NCI-H526 treated with DMSO at 0.1 percent for 48 hours (cell line): ENCODE measurements around the gene ZMAT5.

Experiments
- DNase-seq: peaks from one replicate; lab custom pipeline; 2025; lab: John Stamatoyannopoulos, UW

ZMAT5 gene

GRCh38 chr22:29753808-29754657 is 12.8 kb downstream of the ZMAT5 start:
- DNase-seq = no peak

GRCh38 chr22:29751669-29752068 is 15.1 kb downstream of the ZMAT5 start:
- no peak for DNase-seq

- DNase-seq = no peak
These were observed 16.0 kb downstream of the ZMAT5 start for GRCh38 chr22:29750559-29751538.

GRCh38 chr22:29750029-29750428 is 16.8 kb downstream of the ZMAT5 start:
- DNase-seq = no peak

GRCh38 chr22:29748248-29748893 is 18.4 kb downstream of the ZMAT5 start:
- DNase-seq = no peak

GRCh38 chr22:29747832-29748231 is 19.0 kb downstream of the ZMAT5 start:
- DNase-seq = no peak

GRCh38 chr22:29744902-29745301 is 21.9 kb downstream of the ZMAT5 start:
- no peak for DNase-seq

- DNase-seq = no peak
These were observed 24.5 kb downstream of the ZMAT5 start for GRCh38 chr22:29742326-29742725.

- DNase-seq = no peak
These were observed 24.9 kb downstream of the ZMAT5 start for GRCh38 chr22:29741926-29742325.

GRCh38 chr22:29740216-29740615 is 26.6 kb downstream of the ZMAT5 start:
- no peak for DNase-seq

GRCh38 chr22:29739346-29739875 is 27.4 kb downstream of the ZMAT5 start:
- no peak for DNase-seq

GRCh38 chr22:29738118-29738815 is 28.5 kb downstream of the ZMAT5 start:
- DNase-seq = no peak

- no peak for DNase-seq
These were observed 29.3 kb downstream of the ZMAT5 start for GRCh38 chr22:29737251-29738117.

- DNase-seq = no peak
These were observed 31.4 kb downstream of the ZMAT5 start for GRCh38 chr22:29735416-29735815.

- no peak for DNase-seq
These were observed 32.0 kb downstream of the ZMAT5 start for GRCh38 chr22:29734838-29735237.

- no peak for DNase-seq
These were observed 32.4 kb downstream of the ZMAT5 start for GRCh38 chr22:29734406-29734805.

GRCh38 chr22:29733362-29734201 is 33.2 kb downstream of the ZMAT5 start:
- no peak for DNase-seq

- DNase-seq = no peak
These were observed 33.9 kb downstream of the ZMAT5 start for GRCh38 chr22:29732883-29733282.

- no peak for DNase-seq
These were observed 35.6 kb downstream of the ZMAT5 start for GRCh38 chr22:29731058-29731850.
